ENCODE data around the gene POLR2F.
A peak's percentile ranks its signal among the peaks of the same experiment; 100 is the strongest.

Gene POLR2F

GRCh38 chr22:37929390-37929789 is 24.1 kb upstream of the POLR2F start:
- H3K27me3 ChIP-seq (ENCODE audit: low read depth, low read length) = no peaks in the 10 kb centered on the region
- H3K27ac ChIP-seq (ENCODE audit: low read length) = no peak overlapping the region
- H2AFZ ChIP-seq (ENCODE audit: low read depth, low read length) = no peak overlapping the region
- H4K20me1 ChIP-seq (ENCODE audit: insufficient read depth, low read length) = no peaks in the 10 kb centered on the region
- no peak overlapping the region for H3K4me3 ChIP-seq (ENCODE audit: low read length)
- TF ChIP-seq EZH2phosphoT487 (IDR thresholded peaks at IDR 0.05; ENCODE audit: low read depth) (no peak), CTCF (IDR thresholded peaks at IDR 0.05; ENCODE audit: low read depth, low read length) (no peak)
- H3K4me1 ChIP-seq (ENCODE audit: low read length) = peaks cover 4% of the 10 kb centered on the region; the same call in 1 of the 2 replicates
- peaks cover 5% of the 10 kb centered on the region for H3K36me3 ChIP-seq (replicated peaks; ENCODE audit: low read depth, low read length)
- no peak overlapping the region for H3K9ac ChIP-seq (ENCODE audit: low read length)
- no peak overlapping the region for H3K4me2 ChIP-seq (ENCODE audit: low read length)
- no peaks in the 10 kb centered on the region for H3K79me2 ChIP-seq (ENCODE audit: low read length)
- no peaks in the 10 kb centered on the region for H3K9me3 ChIP-seq (ENCODE audit: insufficient read depth, low read length)

- no peaks in the 10 kb centered on the region for H3K9me3 ChIP-seq (ENCODE audit: insufficient read depth, low read length)
- H3K9ac ChIP-seq (ENCODE audit: low read length) = no peak overlapping the region
- no peaks in the 10 kb centered on the region for H4K20me1 ChIP-seq (ENCODE audit: insufficient read depth, low read length)
- peaks cover 5% of the 10 kb centered on the region for H3K36me3 ChIP-seq (replicated peaks; ENCODE audit: low read depth, low read length)
- peaks cover 4% of the 10 kb centered on the region; the same call in 1 of the 2 replicates for H3K4me1 ChIP-seq (ENCODE audit: low read length)
- TF ChIP-seq CTCF (IDR thresholded peaks at IDR 0.05; ENCODE audit: low read depth, low read length) = peak; percentile 49
- TF ChIP-seq EZH2phosphoT487 (IDR thresholded peaks at IDR 0.05; ENCODE audit: low read depth) = no peak
- H3K27ac ChIP-seq (ENCODE audit: low read length) = no peak overlapping the region
- H3K4me2 ChIP-seq (ENCODE audit: low read length) = no peak overlapping the region
- no peaks in the 10 kb centered on the region for H3K79me2 ChIP-seq (ENCODE audit: low read length)
- H2AFZ ChIP-seq (ENCODE audit: low read depth, low read length) = no peak overlapping the region
- H3K27me3 ChIP-seq (ENCODE audit: low read depth, low read length) = no peaks in the 10 kb centered on the region
- no peak overlapping the region for H3K4me3 ChIP-seq (ENCODE audit: low read length)
Observed at GRCh38 chr22:37930270-37930951, 23.1 kb upstream of the POLR2F start.

DNA sequence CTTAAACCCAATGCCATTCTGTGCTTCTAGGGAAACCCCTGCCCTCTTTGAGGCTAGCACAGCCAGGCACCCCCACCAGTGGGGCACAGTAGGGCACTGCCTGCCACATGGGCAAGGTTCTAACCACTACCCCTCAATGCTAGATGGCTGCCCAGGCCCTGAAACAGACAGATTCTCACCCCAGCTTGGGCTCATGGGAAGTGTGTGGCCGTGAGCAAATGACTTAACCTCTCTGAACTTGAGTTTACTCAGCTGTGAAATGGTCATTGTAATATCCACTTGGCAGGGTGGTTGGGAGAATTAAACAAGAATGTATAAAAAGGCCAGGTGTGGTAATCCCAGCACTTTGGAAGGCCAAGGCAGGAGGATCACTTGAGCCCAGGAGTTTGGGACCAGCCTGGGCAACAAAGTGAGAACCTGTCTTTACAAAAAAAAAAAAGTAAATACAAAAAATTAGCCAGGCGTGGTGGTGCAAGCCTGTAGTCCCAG is 22.5 kb upstream of the POLR2F start:
- no peaks in the 10 kb centered on the region for H3K27me3 ChIP-seq (ENCODE audit: low read depth, low read length)
- no peak; the same call in 1 of the 2 replicates for TF ChIP-seq CTCF (IDR thresholded peaks at IDR 0.05; ENCODE audit: low read depth, low read length)
- TF ChIP-seq EZH2phosphoT487 (IDR thresholded peaks at IDR 0.05; ENCODE audit: low read depth) = no peak
- no peak overlapping the region for H3K4me2 ChIP-seq (ENCODE audit: low read length)
- H3K36me3 ChIP-seq (replicated peaks; ENCODE audit: low read depth, low read length) = peaks cover 5% of the 10 kb centered on the region
- H3K27ac ChIP-seq (ENCODE audit: low read length) = no peak overlapping the region
- no peaks in the 10 kb centered on the region for H3K9me3 ChIP-seq (ENCODE audit: insufficient read depth, low read length)
- H3K9ac ChIP-seq (ENCODE audit: low read length) = no peak overlapping the region
- H4K20me1 ChIP-seq (ENCODE audit: insufficient read depth, low read length) = no peaks in the 10 kb centered on the region
- H2AFZ ChIP-seq (ENCODE audit: low read depth, low read length) = no peak overlapping the region
- no peaks in the 10 kb centered on the region for H3K79me2 ChIP-seq (ENCODE audit: low read length)
- no peak overlapping the region for H3K4me3 ChIP-seq (ENCODE audit: low read length)
- H3K4me1 ChIP-seq (ENCODE audit: low read length) = peaks cover 4% of the 10 kb centered on the region; the same call in 1 of the 2 replicates

- Histone ChIP-seq H3K79me2 (ENCODE audit: low read length) (no peaks in the 10 kb centered on the region), H3K4me2 (ENCODE audit: low read length) (no peak overlapping the region), H3K36me3 (replicated peaks; ENCODE audit: low read depth, low read length) (peaks cover 5% of the 10 kb centered on the region), H2AFZ (ENCODE audit: low read depth, low read length) (no peak overlapping the region), H3K27ac (ENCODE audit: low read length) (no peak overlapping the region), H3K9ac (ENCODE audit: low read length) (no peak overlapping the region), H3K4me1 (ENCODE audit: low read length) (peaks cover 4% of the 10 kb centered on the region; the same call in 1 of the 2 replicates), H3K4me3 (ENCODE audit: low read length) (no peak overlapping the region), H3K9me3 (ENCODE audit: insufficient read depth, low read length) (no peaks in the 10 kb centered on the region), H4K20me1 (ENCODE audit: insufficient read depth, low read length) (no peaks in the 10 kb centered on the region), H3K27me3 (ENCODE audit: low read depth, low read length) (no peaks in the 10 kb centered on the region)
- no peak for TF ChIP-seq EZH2phosphoT487 (IDR thresholded peaks at IDR 0.05; ENCODE audit: low read depth)
- TF ChIP-seq CTCF (IDR thresholded peaks at IDR 0.05; ENCODE audit: low read depth, low read length) = no peak
Observed at GRCh38 chr22:37931893-37932389, 21.6 kb upstream of the POLR2F start.
